OCI-LY1 (cell line): ENCODE results near the gene S100B.

Source experiments
- H2AFZ ChIP-seq: fragments of 200-600 bp; sonication (generic), shearing (Covaris generic); 2 replicates; pipeline ENCODE4 v1.6.0; 2014; ENCODE audit warnings: antibody characterized with exemption, mild to moderate bottlenecking, low read length
- H3F3A ChIP-seq: fragments of 200-600 bp; sonication (generic), shearing (Covaris generic); 2 replicates; pipeline ENCODE4 v1.6.0; 2014; ENCODE audit warnings: mild to moderate bottlenecking, antibody characterized with exemption, low read length, moderate library complexity; ENCODE audit not compliant: insufficient read depth
- H3K27ac ChIP-seq: fragments of 200-600 bp; sonication (generic); 2 replicates; pipeline ENCODE4 v1.5.1; 2014; ENCODE audit warnings: low read length, mixed run types, mild to moderate bottlenecking, low read depth; ENCODE audit not compliant: poor library complexity, severe bottlenecking
- H3K27me3 ChIP-seq: fragments of 200-600 bp; sonication (generic); 2 replicates; pipeline ENCODE4 v1.6.0; 2014; ENCODE audit warnings: antibody characterized with exemption, mild to moderate bottlenecking, low read length, moderate library complexity; ENCODE audit not compliant: insufficient read depth
- H3K36me3 ChIP-seq: fragments of 200-600 bp; sonication (generic); 2 replicates; pipeline ENCODE4 v1.6.1; 2014; ENCODE audit warnings: mild to moderate bottlenecking, antibody characterized with exemption, low read length, moderate library complexity, mixed read lengths; ENCODE audit not compliant: insufficient read depth
- H3K4me1 ChIP-seq: fragments of 200-600 bp; sonication (generic); 2 replicates; pipeline ENCODE4 v1.5.1; 2014; ENCODE audit warnings: mild to moderate bottlenecking, low read length, moderate library complexity; ENCODE audit not compliant: insufficient read depth, severe bottlenecking
- H3K4me2 ChIP-seq: fragments of 200-600 bp; sonication (generic), shearing (Covaris generic); 2 replicates; pipeline ENCODE4 v1.6.1; 2014; ENCODE audit warnings: low read length
- H3K4me3 ChIP-seq: fragments of 200-600 bp; sonication (generic); 2 replicates; pipeline ENCODE4 v1.5.1; 2014; ENCODE audit warnings: low read length, low read depth, mild to moderate bottlenecking, mixed read lengths; ENCODE audit not compliant: poor library complexity, severe bottlenecking
- H3K79me2 ChIP-seq: fragments of 200-600 bp; shearing (Covaris generic); 2 replicates; pipeline ENCODE4 v1.6.1; 2016; ENCODE audit warnings: mixed run types, low read length, mixed read lengths; ENCODE audit not compliant: insufficient read depth
- H3K9ac ChIP-seq: fragments of 200-600 bp; sonication (generic), shearing (Covaris generic); 2 replicates; pipeline ENCODE4 v1.6.1; 2014; ENCODE audit warnings: mild to moderate bottlenecking, low read length, mixed read lengths
- H3K9me2 ChIP-seq: fragments of 200-600 bp; sonication (generic), shearing (Covaris generic); 2 replicates; pipeline ENCODE4 v1.6.1; 2014; ENCODE audit warnings: low read depth, mild to moderate bottlenecking, low read length, mixed read lengths
- H3K9me3 ChIP-seq: fragments of 200-600 bp; shearing (Covaris generic); 2 replicates; pipeline ENCODE4 v1.6.1; 2014; ENCODE audit warnings: low read length, mixed read lengths
- H4K20me1 ChIP-seq: fragments of 200-600 bp; sonication (generic), shearing (Covaris generic); 2 replicates; pipeline ENCODE4 v1.6.0; 2016; ENCODE audit warnings: mild to moderate bottlenecking, low read length; ENCODE audit not compliant: insufficient read depth
- EZH2 ChIP-seq: fragments of 200-600 bp; sonication (generic), shearing (Covaris generic); IDR thresholded peaks from 2 replicates; pipeline ENCODE4 v1.8.0; 2017; ENCODE audit warnings: borderline replicate concordance, mixed run types, mild to moderate bottlenecking, antibody characterized with exemption, low read length, moderate library complexity, mixed read lengths
- TF ChIP-seq, protein P1 (sequence below): fragments of 200-600 bp; sonication (generic), shearing (Covaris generic); IDR thresholded peaks from 2 replicates; pipeline ENCODE4 v1.5.1; 2017; ENCODE audit warnings: mild to moderate bottlenecking, antibody characterized with exemption, low read length, moderate library complexity, mixed read lengths

The S100B gene

DNA sequence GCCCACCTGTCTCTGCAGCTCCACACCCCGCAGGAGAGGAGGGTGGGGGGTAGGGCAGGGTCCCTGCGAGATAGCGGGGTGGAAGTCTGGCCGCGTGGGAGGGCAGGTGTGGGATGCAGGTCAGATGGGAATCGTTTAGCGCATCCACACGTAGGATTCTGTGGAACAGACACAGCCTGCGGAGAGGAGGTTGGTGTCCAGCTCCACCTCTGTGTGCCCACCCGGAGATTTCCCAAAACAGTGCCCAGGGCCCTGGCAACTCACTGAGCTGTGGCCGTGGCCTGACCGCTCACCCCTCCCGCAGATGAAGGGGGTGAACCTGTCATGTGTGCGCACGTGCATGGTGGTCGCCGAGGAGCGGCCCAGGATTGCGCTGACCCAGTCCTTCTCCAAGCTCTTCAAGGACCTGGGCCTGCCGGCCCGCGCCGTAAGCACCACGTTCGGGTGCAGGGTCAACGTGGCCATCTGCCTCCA is 46.9 kb downstream of the S100B start:
- Histone ChIP-seq H4K20me1 (no peaks in the 10 kb centered on the region), H3K36me3 (peaks cover 30% of the 10 kb centered on the region; the same call in 1 of the 2 replicates), H3K27ac (peak overlapping the region; percentile 94), H3K4me2 (no peak overlapping the region), H3K9me3 (no peaks in the 10 kb centered on the region), H3K9me2 (no peaks in the 10 kb centered on the region), H3K79me2 (no peaks in the 10 kb centered on the region), H3K27me3 (no peaks in the 10 kb centered on the region), H2AFZ (no peak overlapping the region), H3F3A (no peaks in the 10 kb centered on the region), H3K4me3 (no peak overlapping the region), H3K9ac (no peak overlapping the region), H3K4me1 (peaks cover 30% of the 10 kb centered on the region)
- TF ChIP-seq EZH2, result no peak
- TF ChIP-seq, protein P1, sequence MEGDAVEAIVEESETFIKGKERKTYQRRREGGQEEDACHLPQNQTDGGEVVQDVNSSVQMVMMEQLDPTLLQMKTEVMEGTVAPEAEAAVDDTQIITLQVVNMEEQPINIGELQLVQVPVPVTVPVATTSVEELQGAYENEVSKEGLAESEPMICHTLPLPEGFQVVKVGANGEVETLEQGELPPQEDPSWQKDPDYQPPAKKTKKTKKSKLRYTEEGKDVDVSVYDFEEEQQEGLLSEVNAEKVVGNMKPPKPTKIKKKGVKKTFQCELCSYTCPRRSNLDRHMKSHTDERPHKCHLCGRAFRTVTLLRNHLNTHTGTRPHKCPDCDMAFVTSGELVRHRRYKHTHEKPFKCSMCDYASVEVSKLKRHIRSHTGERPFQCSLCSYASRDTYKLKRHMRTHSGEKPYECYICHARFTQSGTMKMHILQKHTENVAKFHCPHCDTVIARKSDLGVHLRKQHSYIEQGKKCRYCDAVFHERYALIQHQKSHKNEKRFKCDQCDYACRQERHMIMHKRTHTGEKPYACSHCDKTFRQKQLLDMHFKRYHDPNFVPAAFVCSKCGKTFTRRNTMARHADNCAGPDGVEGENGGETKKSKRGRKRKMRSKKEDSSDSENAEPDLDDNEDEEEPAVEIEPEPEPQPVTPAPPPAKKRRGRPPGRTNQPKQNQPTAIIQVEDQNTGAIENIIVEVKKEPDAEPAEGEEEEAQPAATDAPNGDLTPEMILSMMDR, result no peak

DNA sequence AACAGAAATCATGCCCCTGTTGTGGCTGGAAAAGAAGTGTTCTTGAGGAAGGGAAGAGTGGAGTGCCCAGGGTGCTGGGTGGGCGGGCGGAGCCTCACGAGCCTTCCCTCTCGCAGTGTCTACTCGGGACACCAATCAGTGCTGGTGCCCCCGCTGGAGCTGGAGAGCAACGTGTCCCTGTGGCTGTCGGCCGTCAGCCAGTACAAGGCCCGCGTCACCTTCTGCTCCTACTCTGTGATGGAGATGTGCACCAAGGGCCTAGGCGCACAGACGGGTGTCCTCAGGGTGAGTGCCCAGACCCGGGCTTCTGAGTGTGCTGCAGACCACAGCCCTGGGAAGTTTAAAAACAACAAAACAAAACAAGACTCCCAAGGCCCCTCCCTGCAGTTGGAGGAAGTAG is 47.4 kb downstream of the S100B start:
- Histone ChIP-seq H2AFZ (no peak overlapping the region), H3K27ac (no peak overlapping the region), H3K9me2 (no peaks in the 10 kb centered on the region), H3K4me1 (peaks cover 31% of the 10 kb centered on the region), H3K79me2 (no peaks in the 10 kb centered on the region), H3K4me2 (no peak overlapping the region), H3K27me3 (no peaks in the 10 kb centered on the region), H3K4me3 (no peak overlapping the region), H3F3A (no peaks in the 10 kb centered on the region), H3K9me3 (no peaks in the 10 kb centered on the region), H3K36me3 (peaks cover 25% of the 10 kb centered on the region; the same call in 1 of the 2 replicates), H4K20me1 (no peaks in the 10 kb centered on the region), H3K9ac (no peak overlapping the region)
- TF ChIP-seq, protein P1, result no peak
- no peak for TF ChIP-seq EZH2

- Histone ChIP-seq H3K27ac (no peak overlapping the region), H3K27me3 (no peaks in the 10 kb centered on the region), H3F3A (no peaks in the 10 kb centered on the region), H4K20me1 (no peaks in the 10 kb centered on the region), H3K4me3 (no peak overlapping the region), H3K4me1 (peaks cover 37% of the 10 kb centered on the region), H3K36me3 (peaks cover 19% of the 10 kb centered on the region; the same call in 1 of the 2 replicates), H3K9me2 (no peaks in the 10 kb centered on the region), H2AFZ (no peak overlapping the region), H3K9ac (no peak overlapping the region), H3K9me3 (no peaks in the 10 kb centered on the region), H3K4me2 (no peak overlapping the region), H3K79me2 (no peaks in the 10 kb centered on the region)
- no peak for TF ChIP-seq EZH2
- TF ChIP-seq, protein P1, result no peak
Measured at GRCh38 chr21:46556802-46557201, 48.1 kb downstream of the S100B start.
